ENCODE results near the gene KCND3.

DNA sequence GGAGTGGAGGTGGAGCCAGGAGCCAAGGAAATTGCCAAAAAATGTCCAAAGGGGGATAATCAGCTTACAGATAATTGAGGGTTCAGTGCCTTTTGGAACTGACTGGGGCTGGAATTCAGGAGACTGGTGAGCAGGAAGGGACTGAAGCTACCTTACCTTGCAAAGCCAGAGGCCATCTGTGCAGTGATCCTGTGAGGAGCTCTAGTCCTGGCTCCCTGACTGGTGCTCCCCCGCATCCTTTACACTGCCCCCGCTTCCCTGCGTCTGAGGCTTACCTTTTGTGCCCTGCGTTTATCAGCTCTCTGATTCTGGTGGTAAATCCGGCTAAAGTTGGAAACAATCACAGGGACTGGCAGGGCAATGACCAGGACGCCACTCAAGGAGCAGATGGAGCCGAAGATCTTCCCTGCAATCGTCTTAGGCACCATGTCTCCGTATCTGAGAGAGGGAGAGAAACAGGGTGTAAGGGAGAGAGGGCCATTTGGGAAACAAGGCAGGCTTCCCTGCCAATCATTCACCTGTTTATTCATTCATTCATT, 202.7 kb downstream of the KCND3 start:
- TF ChIP-seq CTCF (IDR thresholded peaks at IDR 0.05; ENCODE audit: low read depth, low read length) (no peak), EZH2phosphoT487 (IDR thresholded peaks at IDR 0.05; ENCODE audit: low read depth) (no peak)
